NCI-H524 treated with DMSO at 0.1 percent for 48 hours (cell line): ENCODE measurements around the gene GZF1.

Experiments
- DNase-seq: peaks from one replicate; lab custom pipeline; 2025; lab: John Stamatoyannopoulos, UW

Gene GZF1

DNA sequence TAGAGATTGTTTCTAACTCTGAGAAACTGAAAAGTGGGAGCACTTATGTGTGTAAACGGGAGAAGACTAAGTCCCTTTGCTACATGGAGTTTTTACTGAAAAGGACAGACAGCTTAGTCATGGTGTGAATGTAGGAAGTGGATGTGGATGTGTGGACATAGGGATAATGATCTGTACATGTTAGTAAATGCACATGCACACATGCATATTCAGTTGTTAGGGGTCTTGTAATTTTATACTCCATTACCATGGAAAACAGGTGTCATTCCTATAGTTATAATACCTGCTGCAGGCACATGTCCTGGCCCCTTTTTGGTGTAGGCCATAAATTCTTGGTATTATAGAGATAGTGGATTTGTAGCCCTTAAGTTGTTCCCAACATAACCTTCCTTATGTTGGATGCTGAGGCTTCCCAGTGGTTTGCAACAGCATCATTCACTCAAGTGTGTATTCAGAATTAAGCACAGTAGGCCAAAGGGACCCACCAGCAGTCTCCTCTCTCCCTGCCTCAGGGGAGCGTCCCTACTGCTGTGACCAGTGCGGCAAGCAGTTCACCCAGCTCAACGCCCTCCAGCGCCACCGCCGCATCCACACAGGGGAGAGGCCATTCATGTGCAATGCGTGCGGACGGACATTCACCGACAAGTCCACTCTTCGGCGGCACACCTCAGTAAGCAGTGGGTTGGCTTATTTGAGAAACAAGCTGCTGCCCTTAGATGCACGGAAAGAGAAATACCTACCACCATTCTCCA lies 7.3 kb downstream of the GZF1 start:
- DNase-seq = no peak

DNA sequence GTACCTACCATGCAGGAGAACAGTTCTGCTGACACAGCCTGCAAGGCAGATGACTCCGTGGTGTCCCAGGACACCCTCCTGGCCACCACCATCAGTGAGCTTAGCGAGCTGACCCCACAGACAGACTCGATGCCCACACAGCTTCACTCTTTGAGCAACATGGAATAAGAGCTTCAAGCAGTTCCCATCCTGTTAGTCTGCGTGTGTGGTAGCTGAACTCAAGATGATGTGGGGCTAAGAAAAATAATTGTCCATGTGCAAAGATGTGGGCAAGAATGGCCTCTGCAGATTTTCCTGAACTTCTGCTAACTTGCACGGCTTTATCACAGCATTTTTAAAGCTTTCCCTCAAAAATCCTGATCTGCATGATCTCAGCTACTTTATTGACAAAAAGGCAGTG lies 8.3 kb downstream of the GZF1 start:
- DNase-seq = no peak

DNA sequence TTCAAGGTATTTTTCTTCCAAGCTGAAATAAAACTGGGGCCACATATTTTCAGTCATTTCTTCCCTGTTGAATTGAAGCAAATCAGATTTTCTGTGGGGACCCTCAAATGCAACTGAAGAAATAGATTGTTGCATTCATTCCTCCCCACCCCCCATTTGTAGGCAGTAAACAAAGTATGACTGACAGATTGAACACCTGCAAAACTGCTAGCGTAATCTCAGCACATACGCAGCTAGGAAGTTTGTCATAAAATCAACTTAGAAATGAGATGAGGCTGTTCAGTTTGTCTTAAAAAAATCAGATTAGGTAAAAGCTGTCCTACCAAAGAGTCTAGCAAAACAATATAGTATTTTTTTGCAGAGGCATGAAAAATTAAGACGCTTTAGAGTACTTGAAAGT lies 8.9 kb downstream of the GZF1 start:
- no peak for DNase-seq

DNA sequence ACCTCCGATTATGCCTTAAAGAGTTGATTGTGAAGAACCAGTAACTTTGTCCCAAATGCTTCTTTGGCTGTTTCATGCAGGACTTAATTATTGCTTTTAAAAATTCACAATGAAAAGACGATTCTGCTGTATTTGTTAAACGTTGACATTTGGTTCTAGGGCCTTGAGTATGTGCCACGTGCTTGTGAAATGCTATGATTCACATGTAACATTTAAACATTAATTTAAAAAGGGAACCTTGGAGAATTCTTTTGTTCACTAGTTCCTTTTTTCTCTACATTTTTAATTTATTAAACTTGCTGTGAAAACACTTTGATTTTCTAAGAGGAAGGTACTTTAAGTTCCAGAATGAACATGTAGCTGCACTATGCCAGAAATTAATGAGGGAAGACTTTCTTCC lies 9.5 kb downstream of the GZF1 start:
- no peak for DNase-seq

DNA sequence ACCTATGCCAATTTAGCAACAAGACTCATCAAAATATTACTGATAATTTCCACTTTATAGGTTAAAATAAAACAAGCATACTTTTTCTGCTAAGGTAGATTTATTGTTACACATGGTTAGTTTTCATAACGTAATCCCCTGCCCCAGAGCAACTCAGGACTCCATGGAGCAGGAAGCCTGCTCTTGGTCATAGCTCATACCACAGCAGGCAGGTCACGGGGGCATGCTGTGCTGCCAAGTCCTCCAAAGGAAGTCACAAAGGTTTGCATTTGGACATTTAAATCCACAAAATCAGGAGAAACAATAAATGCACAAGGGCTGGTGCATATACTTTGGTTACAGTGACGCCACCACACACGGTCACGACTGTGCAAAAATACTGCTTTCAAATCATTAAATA lies 12.5 kb downstream of the GZF1 start:
- no peak for DNase-seq

DNA sequence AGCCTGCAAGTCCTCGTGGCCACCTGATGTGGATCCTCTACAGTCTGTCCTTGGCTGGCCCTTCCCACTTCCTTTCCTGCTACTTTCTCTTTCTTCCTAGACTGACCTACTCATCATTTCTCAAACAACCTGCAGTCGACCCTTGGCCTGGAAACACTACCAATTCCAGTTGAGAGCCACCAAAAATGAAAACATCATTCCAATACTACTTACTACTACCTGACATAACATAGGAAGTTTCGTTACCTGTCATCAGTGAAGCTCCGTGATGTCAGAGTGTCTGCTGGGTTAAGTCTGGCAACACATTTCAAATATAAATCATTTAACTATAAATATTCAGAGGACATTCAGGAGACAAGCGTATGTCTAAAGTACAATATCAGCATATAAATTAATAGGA lies 13.8 kb downstream of the GZF1 start:
- DNase-seq = no peak

DNA sequence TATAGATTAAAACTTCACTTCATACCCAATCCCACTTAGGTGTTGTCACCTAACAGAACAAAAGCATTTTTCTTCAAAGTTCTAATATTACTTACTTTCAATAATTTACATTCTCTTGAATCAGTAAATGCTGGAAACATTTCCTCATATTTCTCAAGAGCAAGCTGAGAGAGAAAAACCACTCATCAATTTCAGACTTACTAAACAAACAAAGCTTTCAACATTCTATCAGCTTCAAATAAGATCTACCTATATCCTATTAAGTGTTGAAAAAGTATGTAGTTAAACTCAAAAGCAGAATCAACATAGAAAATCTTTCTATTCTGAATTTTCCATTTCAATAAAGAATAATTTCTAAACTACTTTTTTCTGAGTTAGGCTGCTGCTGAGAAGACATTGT lies 17.8 kb downstream of the GZF1 start:
- DNase-seq = no peak

DNA sequence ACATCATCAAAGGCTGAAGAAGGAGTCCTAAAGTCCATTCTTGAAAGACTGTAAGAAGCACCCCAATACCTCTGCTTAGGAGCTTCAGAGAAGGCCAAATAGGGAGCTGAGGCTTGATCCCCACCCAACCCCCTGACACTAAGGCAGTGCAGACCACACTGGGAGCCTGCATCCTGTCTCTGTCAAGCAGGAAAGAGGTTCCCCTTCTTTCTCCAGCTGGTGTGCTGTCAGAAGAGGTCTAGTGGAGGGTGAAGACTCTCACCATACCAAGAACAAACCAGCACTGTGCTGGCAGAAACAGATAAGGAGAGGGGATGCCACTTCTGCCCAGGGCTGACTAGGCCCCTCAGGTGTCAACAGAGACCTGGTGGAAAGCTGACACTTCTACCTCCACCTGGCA lies 19.9 kb downstream of the GZF1 start:
- no peak for DNase-seq

DNA sequence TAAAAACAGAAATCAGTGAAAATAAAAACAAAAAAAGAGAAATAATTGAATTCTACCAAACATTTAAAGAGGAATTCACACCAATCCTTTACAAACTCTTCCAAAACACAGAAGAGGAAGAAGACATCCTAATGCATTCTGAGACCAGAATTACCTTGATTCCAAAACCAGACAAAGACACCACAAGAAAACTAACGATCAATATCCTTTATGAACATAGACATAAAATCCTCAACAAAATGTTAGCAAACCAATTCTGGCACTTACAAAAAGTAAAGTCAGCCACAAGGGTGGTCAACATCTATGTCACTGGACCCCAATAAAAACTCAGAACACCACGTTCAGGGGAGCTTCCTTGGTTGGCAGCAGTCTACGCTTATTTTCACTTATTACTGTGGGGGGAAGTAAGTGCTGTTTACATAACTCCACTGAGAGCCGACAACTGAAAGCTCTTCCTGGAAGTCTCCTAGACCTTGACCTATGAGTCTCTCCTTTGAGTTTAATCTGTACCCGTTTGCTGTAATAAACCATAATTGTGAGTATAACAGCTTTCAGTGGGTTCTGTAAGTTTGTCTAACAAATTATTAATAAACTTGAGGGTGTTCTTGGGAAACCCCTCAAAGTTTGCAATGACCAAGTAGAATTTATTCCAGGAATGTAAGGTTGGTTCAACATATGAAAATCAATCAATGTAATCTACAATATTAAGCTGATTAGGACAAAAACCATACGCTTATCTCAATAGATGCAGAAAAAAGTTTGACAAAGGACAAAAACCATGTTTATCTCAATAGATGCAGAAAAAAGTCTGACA lies 24.5 kb downstream of the GZF1 start:
- DNase-seq = no peak

DNA sequence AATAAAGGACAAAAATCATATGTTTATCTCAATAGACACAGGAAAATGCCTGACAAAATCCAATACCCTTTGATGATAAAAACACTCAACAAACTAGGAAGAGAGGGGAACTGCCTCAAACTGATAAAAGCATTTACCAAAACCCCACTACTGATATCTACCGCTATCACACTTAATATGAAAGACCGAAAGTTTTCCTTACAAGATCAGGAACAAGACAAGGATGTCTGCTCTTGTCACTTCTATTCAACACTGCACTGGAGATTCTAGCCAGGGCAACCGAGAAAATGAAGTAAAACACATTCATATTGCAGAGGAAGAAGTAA lies 25.1 kb downstream of the GZF1 start:
- no peak for DNase-seq

DNA sequence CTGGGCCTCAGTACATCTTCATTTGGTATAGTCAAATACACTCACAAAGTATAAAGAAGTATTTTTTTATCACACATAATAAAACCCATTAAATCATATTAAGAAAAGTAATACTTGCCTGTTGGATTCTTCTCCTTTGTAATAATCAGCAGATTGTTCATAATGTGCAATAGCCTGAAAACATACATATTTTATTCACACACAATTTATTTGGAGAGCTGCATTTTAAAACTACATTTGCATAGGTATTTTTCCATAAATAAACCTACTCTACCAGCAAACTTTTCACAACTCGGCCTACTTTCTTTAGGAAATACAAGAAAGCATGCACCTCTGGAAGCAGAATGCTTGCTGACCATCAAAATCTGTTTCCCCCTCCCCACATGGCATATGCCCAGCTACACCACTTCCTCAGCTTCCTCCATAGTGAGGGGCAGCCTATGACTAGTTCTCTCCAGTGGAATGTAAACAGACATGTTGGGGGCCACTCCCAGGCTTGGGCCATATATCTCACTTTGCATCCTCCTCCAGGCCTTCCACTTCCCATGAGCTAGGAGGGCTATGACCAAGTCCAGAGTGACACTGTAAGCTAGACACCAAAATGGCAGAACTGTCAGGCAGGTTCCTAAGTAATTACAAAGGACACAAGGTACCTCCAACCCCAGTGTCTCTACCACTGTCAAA lies 28.3 kb downstream of the GZF1 start:
- DNase-seq = no peak

DNA sequence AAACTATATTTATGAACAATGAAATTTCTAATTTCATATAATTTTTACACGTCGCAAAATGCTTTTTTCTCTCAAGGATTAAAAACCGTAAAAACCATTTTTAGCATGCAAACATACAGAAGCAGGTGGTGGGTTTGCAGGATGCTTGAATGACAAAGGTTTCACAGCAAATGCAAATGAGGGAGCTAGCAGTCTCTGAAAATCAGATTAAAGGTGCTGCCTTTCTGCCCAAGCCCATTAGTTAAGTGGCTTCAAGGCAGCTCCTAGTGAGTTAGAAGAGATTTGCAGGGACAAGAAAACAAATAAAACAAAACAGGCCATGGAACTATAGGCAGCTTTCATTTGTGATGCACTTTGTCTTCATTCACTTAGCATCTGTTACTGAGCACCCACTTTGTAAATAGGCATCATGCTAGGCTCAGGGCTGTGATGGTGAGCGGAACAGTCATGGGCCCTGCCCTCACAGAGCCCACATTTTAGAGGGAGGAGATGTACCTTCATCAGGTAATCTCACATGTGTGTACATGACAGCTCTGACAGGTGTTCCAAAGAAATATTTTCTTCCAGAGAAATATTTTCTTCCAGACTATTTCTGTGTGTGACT lies 29.8 kb downstream of the GZF1 start:
- no peak for DNase-seq

DNA sequence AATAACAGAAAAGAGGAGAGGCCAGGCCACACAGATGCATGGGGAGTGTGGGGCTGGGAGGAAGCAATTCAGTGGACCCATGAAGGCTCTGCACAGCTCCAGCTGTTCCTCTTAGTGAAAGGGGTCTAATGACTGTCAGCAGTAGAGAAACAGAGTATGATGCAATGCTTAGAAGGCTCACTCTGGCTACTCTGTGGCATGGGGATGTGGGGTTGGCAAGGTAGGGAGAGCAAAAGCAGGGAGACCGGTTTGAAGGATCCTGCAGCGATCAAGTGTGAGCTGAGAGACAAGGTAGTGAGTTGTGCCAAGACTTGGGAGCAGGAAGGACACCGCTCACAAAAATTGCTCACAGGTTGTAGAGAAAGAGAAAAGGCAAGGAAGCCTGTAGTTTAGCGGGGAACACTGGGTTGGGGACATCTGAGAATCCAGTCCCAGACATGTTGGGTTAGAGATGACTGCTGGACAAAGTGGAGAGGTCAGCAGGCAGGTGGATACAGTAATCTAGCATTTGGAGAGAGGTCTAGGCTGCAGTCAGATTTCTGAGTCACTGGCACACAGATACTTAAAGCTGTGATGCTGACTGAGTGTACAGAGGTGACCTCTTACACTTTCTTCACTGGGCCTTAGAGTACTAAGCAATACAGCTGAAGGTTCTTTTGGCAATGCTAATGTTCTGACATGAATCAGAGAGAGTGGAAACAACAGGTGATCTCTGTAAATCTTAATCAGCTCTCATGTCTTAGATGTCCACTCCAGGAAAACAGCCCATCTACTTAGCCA lies 32.2 kb downstream of the GZF1 start:
- DNase-seq = no peak

DNA sequence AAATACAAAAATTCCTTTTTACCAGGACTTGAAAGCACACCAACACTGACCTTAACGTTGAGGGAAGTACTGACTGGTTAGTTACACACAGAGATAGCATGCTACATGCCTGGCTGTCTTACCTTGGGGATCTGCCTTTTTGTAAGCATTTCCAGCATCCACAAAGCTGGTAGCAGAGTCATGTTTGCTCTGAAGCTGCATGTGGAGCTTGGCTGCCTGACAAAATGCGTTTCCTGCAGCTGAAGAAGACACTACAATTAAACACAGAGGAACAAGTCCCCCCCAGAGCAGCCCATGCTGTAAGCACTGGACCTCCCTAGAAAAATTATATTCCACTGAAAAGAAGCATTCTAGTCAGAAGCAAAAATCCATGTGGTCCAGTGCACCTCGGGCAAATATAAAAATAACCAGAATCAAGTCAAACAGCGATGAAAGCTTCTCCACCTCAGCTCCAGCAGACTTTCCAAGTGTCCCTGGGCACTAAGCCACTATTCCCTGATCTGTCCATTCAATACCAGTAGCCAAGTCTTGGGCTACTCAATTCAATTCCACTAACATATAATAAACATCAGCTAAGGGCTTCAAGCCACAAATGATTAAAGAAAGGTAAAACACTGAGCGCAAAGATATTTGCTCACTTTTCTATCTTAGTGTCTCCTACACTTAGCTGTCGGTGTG lies 35.1 kb downstream of the GZF1 start:
- no peak for DNase-seq

DNA sequence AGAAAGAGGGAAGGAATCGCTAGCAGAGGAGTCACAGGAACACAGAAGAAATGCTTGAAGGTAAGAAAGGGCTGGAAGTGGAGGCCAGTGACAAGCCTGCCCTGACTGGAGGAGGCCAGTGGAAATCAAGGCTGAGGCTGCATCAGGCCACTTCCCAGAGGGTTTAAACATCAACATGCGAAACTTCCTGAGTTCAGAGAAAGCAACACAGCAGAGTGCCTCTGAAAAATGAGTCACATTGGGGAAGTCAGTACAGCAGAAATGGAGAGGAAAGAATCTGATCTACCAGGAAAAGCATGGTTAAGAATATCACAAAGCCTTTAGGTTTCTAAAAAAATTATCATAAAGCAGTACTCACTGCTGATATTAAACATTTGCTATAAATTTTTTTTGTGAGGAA lies 36.0 kb downstream of the GZF1 start:
- no peak for DNase-seq

DNA sequence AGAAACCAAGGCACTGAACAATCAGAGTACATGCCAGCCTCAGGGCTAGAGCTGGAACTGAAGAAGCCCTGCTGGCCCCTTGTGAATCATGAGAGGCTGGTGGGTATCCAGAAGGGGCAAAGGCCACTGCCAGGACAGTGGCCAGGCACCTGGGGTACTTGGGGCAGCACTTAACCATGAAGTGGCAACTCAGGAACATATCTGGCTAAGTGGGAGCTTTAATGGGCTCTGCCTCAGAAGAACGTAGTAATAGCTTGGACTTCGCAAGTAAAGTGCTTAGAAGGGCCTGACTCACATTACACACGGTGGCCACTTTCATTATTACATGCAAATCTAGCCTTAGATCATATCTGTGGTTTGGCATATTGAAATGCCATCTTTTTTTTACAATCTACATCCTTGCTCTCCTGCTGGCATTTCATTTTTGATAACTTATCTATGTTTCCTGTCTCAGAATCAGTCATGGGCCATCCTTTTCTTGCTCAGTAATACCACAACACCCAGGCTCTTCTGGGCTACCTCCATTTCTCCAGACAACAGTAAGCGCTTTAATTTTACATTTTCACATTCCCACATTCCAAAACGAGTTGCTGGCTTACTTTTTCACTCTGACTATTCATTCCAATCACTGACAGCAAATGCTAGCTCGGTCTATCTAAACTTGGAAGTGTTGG lies 37.7 kb downstream of the GZF1 start:
- no peak for DNase-seq

DNA sequence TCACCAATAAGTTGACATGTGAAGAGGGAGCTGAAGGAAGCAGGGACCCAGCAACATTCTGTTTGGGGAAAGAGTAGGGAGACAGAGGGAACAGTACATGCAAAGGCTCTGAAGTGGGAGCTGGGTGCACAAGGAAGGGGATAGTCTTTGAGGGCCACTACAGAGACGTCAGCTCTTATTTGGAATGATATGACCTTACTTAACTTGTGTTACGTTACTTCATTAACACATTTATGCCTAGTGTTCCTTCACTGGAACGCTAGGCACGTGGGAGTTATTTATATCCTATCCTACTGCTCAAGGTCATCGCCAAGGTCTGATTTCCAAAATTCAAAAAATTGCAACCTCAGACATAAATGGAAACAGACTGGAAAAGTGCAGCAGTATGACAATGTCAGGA lies 39.1 kb downstream of the GZF1 start:
- no peak for DNase-seq

DNA sequence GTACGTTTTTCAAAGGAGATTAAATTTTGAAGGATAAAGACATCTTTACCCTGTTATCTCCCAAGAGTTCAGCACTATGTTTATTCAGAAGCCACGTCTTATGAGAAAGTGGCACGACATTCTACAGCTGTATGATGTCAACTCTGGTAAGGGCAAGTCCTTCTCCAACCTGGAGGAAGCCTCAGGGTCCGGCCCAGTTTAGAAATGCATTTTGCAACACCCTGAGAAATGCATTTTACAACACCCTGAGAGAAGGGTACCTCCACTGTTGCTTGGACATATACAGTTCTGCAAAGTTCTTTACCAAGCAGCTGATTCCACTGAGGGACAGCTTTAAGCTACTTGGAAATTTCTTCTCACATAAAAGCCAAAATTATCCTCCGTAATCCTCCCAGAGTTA lies 41.8 kb downstream of the GZF1 start:
- DNase-seq = no peak

DNA sequence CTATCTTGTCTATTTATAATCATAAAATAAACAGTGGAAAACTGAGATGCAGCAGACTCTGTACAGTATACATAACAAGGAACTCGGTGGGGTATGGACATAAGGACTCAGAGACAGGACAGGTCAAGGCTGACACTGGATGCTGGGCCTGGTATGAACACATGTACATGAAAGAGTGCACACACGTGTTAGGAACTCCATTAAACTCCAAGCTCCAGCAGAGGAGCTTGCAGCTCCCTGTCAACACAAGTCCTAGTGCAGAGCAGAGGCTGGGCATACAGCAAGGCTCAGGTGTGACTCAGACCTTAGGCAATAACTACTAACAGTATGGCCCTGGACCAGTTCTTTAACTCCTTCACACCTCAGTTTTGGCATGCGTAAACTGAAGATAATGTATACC lies 42.2 kb downstream of the GZF1 start:
- DNase-seq = no peak

DNA sequence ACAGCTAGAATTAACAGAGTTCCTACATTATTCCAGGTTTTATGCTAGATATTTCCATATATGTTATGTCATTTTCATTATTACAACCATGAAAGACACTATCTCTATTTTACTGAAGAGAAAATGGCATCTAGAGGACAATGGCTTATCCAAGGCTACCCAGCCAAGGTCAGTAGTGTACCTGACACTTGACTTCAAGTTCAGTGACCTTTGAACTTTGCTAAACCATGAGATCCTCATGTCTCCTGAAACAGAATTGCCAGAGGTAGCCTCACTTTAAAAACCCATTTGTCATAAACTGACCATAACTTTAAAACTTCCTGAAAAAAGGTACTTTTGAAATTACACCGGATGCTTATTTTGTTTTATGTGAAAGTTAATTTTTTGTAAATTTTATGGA lies 44.9 kb downstream of the GZF1 start:
- no peak for DNase-seq
